AG04450 (cell line): Measurements from ENCODE around the gene C3orf20. TPM values are rescaled to one million over a fixed set of nuclear protein-coding genes. Genes with fewer than 3 reads are reported as not detected.

Experiments used
- CTCF ChIA-PET: fragments of 300-600, 350-600 bp; formaldehyde crosslinking; extraction: SDS; loops from one replicate; lab custom pipeline; 2022; ENCODE audit warnings: antibody characterized with exemption, inconsistent platforms; lab: Charles Lee
- POLR2A ChIA-PET: fragments of 350-600 bp; formaldehyde crosslinking; extraction: SDS; loops from one replicate; lab custom pipeline; 2021; ENCODE audit warnings: antibody characterized with exemption, inconsistent platforms; lab: Yijun Ruan, JAX
- DNase-seq: peaks from one replicate; pipeline ENCODE4 v3.0.0-alpha.2; 2011; ENCODE audit warnings: low read depth, low spot score
- H3K27ac ChIP-seq: one replicate; pipeline ENCODE4 v1.5.1; 2012; ENCODE audit warnings: low read depth, low read length, control low read depth
- H3K27me3 ChIP-seq: one replicate; pipeline ENCODE4 v1.6.0; 2012; ENCODE audit warnings: low read length; ENCODE audit not compliant: control insufficient read depth, insufficient read depth
- H3K4me3 ChIP-seq: 2 replicates; pipeline ENCODE4 v1.5.1; 2011; ENCODE audit warnings: mild to moderate bottlenecking, low read depth, low read length, control low read depth
- H3K9me3 ChIP-seq: 2 replicates; pipeline ENCODE4 v1.5.1; 2012; ENCODE audit warnings: low read length; ENCODE audit not compliant: control insufficient read depth, insufficient read depth
- polyA plus RNA-seq: library from polyadenylated mRNA; depleted of rRNA; stranded (reverse); fragments of >200 nt; gene quantifications from 2 replicates; pipeline ENCODE4 v1.2.3, GENCODE V29; 2011
- TF ChIP-seq, protein P1 (sequence below): IDR thresholded peaks from 2 replicates; pipeline ENCODE4 v1.5.1; 2011; ENCODE audit warnings: low read depth, low read length, control low read depth, inconsistent platforms

The C3orf20 gene
- polyA plus RNA-seq, 1 experiment: not detected

DNA sequence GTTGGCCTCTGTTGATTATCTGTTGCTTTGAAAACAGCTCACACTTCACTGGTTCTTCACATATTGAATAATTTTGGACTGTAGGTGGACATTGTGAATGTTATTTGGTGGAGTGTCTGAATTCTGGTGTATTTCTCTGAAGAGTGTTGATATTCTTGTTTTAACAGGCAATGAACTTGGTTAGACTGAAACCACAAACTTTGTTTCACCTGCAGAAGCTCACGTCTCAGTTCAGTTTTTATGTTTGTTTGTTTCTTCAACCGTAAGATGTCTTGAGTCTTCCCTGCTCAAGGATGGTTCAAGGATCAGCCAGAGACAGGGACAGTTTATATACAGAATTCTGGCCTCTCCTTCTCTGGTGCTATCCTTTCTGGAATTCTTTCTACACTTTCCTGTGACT, 43.6 kb downstream of the C3orf20 start:
- Histone ChIP-seq H3K9me3 (no peaks in the 10 kb centered on the region), H3K4me3 (no peak overlapping the region), H3K27ac (no peak overlapping the region), H3K27me3 (peaks cover under 1% of the 10 kb centered on the region)
- no peak for DNase-seq
- ChIA-PET POLR2A (no interaction called here), CTCF (no interaction called here)
- TF ChIP-seq, protein P1, sequence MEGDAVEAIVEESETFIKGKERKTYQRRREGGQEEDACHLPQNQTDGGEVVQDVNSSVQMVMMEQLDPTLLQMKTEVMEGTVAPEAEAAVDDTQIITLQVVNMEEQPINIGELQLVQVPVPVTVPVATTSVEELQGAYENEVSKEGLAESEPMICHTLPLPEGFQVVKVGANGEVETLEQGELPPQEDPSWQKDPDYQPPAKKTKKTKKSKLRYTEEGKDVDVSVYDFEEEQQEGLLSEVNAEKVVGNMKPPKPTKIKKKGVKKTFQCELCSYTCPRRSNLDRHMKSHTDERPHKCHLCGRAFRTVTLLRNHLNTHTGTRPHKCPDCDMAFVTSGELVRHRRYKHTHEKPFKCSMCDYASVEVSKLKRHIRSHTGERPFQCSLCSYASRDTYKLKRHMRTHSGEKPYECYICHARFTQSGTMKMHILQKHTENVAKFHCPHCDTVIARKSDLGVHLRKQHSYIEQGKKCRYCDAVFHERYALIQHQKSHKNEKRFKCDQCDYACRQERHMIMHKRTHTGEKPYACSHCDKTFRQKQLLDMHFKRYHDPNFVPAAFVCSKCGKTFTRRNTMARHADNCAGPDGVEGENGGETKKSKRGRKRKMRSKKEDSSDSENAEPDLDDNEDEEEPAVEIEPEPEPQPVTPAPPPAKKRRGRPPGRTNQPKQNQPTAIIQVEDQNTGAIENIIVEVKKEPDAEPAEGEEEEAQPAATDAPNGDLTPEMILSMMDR: no peak

DNA sequence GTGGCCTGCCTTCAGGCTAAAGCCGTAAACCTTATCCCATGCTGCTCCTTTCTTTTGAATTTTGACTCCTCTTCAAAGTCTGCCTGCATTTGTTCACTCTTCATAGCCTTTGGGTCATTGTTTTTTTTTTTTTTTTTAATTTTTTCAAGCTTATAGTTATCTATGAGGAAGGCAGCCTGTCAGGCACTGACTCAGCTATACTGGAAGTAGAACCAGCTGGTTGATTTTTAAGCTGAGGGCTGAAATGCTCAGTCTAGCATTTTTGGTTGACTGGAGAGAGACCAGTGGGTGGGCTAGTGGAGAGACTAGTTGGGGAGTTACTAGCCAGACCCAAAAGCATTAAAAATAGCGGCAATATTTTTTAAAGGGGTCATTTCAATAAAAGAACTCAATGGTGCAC, 44.1 kb downstream of the C3orf20 start:
- Histone ChIP-seq H3K4me3 (no peak overlapping the region), H3K27ac (no peak overlapping the region), H3K27me3 (no peaks in the 10 kb centered on the region), H3K9me3 (no peaks in the 10 kb centered on the region)
- TF ChIP-seq, protein P1: no peak
- ChIA-PET POLR2A (interaction anchor here (0.7 kb wide), 1 partner anchor 8 kb away, joined by 4 read pairs; no protein-coding TSS in a partner anchor), CTCF (interaction anchor here (0.6 kb wide), 1 partner anchor 27 kb away, joined by 4 read pairs; no protein-coding TSS in a partner anchor)
- DNase-seq: no peak

DNA sequence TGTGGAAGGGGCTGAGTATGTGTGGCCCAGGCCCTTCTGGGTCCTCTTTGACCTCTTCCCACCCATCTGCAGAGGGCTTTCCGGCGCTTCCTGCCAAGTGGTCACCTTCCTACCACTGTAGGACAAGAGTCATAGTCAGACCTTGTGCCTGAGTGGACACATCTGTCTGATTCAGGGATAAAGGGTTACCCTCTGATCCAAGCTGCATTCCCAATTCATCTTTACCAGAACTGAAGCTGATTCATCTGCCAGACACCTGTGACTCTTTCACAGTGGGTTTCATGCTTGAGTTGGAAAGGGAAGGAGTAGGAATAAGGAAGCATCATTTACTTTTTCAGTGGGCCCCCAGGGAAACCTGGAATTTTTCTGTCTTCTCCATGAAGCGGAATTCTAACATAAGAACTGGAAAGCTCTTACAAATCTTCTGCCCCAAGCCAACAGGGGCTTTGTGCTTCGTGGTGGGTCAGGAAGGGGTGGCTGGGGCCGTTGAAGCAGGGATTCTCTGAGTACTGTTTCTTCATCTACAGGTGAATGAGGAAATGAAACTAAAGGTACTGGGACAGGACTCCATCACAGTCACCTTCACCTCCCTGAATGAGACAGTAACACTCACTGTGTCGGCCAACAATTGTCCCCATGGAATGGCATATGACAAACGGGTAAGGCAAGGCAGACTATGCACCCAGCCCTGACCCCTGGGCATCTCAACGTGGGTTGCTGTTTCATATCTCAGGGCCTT, 46.4 kb downstream of the C3orf20 start:
- TF ChIP-seq, protein P1: no peak
- ChIA-PET POLR2A (no interaction called here), CTCF (interaction anchor here (0.8 kb wide), 1 partner anchor 11 kb away, joined by 4 read pairs; no protein-coding TSS in a partner anchor)
- no peak for DNase-seq
- no peaks in the 10 kb centered on the region for H3K9me3 ChIP-seq
- no peak overlapping the region for H3K4me3 ChIP-seq
- H3K27me3 ChIP-seq: no peaks in the 10 kb centered on the region
- H3K27ac ChIP-seq: no peak overlapping the region

DNA sequence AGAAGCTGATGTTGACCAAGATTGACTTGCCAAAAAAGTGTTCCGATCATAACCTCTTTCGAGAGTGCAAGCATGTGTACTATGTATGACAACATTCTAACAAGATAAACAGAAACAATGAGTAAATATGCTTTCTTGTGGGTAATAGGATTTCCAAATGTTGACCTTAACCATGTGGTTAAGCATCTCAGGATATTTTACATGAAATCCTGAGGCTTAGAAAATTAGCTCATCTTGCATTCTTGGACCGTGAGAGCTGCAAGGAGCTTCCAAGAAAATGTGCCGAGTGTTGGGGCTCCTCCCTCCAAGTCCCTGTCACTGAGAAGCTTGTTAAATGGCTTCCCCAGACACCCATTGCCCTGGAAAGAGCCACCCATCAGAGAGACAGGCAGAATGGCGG, 50.1 kb downstream of the C3orf20 start:
- H3K27ac ChIP-seq: peak overlapping the region; percentile 81
- no peaks in the 10 kb centered on the region for H3K9me3 ChIP-seq
- no peak overlapping the region for H3K4me3 ChIP-seq
- peaks cover 3% of the 10 kb centered on the region for H3K27me3 ChIP-seq
- POLR2A ChIA-PET: no interaction called here
- TF ChIP-seq, protein P1: no peak
- DNase-seq: peak; percentile 61
- CTCF ChIA-PET: interaction anchor here (1.0 to 1.6 kb wide), 3 partner anchors 52 to 196 kb away, joined by 4 to 7 read pairs (median 4); no protein-coding TSS in a partner anchor
